HG03378 (cell line): ENCODE results near the gene KIAA0513.

Experiments used
- ATAC-seq: cut with Tn5 transposase; IDR thresholded peaks from one replicate; pipeline ENCODE4 v1.9.1; 2021; ENCODE audit warnings: mild to moderate bottlenecking, moderate library complexity; ENCODE audit not compliant: unreplicated experiment

Gene KIAA0513

GRCh38 chr16:85027349-85027957 is at the start of gene KIAA0513:
Gene KIAA0513 (plus strand): TSS chr16:85027795. CDS start chr16:85067072, 39,277 bp downstream.
- ATAC-seq: peak; percentile 60

DNA sequence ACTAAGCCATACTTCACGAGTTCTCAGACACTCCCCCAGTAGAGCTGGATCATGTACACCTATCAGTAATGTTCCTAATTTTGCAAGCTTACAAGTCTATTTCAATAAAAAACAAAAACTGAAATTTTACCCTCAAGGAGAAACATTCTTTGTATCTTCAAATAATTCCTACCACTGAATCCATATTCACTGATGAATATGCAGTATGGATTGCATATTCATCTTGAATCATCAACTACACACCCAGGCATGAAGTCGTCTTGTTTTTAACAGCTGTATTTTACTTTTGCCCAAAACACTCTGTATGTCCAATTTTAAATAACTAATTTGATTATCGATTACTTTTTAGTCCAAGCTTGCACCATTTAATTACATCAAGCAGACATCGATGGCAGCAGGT is 48.1 kb upstream of the KIAA0513 start:
- ATAC-seq: no peak

GRCh38 chr16:84982434-84982833 is 45.2 kb upstream of the KIAA0513 start:
- ATAC-seq: no peak

DNA sequence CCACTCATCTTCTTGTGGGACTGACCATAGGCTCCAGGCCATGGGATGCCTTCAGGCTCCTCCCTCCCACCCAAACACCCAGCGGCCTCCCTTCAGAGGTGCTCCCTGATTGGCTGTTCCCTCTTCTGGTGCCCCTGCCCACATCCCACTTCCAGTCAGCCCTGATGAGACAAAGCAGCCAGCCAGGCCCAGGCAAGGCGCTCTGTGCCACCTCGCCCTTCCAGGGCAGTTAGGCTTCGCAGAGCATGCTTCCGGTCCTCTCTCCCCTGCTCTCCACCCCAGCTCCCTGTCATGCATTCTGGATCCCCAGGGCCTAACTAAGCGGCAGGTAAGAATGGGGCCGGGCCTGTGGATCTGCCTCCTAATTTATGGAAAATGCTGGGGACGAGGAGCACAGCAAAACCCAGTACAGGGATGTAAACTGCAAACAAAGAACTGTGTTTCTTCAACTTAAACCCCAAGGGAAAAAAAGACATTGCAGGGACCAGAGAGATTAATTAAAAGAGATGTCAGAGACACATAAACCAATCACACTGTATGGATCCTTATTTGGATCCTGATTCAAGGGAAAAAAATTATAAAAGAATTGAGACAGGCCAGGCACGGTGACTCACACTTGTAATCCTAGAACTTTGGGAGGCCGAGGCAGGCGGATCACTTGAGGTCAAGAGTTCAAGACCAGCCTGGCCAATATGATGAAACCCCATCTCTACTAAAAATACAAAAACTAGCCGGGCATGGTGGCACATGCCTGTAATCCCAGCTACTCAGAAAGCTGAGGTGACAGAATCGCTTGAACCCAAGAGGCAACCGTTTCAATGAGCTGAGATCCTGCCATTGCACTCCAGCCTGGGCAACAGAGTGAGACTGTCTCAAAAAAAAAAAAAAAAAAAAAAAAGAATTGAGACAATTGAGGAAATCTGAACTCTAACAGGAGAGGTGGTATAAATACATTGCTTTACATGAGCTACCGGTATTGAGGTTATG is 42.2 kb upstream of the KIAA0513 start:
- no peak for ATAC-seq

DNA sequence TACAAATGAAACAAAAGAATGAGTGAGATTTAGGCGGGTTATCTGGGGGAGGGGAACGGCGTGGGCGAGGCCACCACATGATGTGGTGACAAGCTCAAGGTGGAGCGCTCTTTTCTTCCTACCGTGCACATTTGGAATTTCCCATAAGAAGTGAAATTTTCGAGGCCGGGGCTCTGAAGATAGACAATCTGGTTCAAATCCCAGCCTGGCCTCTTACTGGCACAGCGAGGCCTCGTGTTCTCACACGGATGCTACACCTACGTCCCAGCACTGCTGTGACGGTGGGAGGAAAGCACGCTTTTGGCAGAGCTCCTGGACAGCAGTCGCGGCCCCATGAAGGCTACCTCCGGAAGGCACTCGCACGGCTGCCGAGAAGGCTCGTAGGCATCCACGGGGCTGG is 41.5 kb upstream of the KIAA0513 start:
- ATAC-seq: no peak

DNA sequence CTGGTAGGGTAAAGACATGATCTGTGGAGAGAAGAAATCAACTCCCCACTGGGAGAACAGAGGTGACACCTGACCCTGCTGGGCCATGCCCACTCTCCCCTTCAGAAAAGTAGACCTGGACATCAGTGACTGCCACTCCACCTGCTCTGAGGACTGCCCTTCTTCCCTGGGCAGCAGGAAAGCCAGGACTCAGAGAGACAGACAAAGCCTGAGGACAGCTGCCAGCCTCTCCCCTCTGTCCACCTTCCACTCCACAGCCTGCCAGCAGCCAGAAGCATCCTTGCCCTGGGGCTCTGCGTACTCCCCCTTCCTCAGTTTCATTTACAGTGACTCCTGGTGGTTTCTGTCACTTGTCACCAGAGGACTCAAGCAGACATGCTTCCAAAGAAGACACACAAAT is 40.7 kb upstream of the KIAA0513 start:
- ATAC-seq: no peak

GRCh38 chr16:84988328-84989080 is 39.1 kb upstream of the KIAA0513 start:
- ATAC-seq: no peak

DNA sequence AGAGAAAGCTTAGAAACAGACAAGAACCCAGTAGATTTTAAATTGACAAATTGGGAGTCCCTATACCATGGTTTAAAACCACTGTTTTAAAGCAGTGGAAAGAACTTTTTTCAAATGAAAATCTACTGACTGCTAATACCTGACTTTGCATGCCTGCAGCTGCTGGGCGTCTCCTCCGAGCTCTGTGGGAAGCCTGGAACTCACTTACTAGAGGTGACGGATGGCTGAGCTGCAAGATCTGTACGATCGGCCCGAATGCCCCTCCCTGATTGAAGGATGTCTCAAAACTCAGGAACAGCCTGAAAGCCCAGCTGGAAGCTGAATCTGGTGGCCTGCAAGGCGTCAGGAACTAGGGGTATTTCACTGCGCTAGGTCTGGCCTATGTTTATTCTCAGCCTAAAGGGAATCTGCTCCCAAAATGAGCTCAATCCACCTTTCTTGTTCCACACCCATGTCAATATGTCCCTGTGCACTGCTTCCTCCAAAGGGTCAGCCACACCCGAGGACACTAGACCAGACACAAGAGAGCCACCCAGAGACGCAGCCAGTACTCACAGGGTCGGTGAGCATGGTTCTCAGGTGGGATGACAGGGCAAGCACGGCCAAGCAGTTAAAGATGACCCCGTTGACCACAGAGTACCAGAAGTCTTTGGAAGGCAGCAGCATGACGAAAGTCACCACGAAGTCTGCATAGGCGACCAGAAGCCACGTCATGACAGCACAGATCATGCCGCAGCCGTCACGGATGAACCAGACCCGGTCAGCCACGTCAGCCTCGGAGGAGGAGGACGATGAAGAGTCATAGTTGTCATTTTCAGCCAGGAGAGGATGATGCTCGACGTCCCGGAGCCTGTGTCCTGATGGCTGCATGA is 37.6 kb upstream of the KIAA0513 start:
- no peak for ATAC-seq

GRCh38 chr16:84990782-84991181 is 36.8 kb upstream of the KIAA0513 start:
- no peak for ATAC-seq

- ATAC-seq: no peak
These were observed 34.9 kb upstream of the KIAA0513 start for GRCh38 chr16:84992717-84993075.

DNA sequence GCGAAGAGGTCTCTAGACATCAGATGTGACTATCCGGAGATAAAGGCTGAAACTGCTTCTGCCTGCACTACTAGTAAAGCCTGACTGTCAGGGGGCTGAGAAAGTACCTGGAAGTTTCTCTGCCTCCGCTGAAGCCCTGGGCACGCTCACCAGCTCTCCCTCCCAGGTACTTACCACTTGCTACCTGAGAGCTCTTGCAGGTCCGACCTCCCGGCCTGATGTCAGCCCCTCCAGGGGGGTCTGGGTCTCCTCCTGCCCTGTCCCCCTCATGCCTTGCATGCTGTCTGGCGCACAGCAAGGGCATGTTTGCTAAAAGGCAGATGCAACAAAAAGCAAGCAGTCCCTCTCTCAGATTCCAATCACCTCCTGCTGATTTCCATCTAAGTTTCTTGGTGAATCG is 33.7 kb upstream of the KIAA0513 start:
- no peak for ATAC-seq

- ATAC-seq: no peak
These were observed 31.9 kb upstream of the KIAA0513 start for GRCh38 chr16:84995663-84996062.

- ATAC-seq: no peak
These were observed 31.2 kb upstream of the KIAA0513 start for GRCh38 chr16:84996365-84996764.

DNA sequence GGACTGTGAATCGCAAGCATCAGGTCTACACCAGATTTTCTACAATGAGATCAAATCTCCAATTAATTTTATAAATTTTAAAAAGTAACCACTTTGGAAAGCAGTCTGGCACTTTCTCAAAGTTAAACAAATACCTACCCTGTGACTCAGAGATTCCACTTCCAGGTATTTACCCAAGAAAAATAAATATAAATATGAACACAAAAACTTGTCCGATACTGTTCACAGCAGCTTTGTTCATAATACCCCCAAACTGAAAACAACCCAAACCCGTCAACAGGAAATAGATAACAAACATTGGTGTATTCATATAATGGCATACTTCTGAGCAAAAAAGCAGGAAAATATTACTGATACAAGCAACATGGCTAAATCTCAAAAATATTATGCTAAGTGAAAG is 28.4 kb upstream of the KIAA0513 start:
- ATAC-seq: no peak

DNA sequence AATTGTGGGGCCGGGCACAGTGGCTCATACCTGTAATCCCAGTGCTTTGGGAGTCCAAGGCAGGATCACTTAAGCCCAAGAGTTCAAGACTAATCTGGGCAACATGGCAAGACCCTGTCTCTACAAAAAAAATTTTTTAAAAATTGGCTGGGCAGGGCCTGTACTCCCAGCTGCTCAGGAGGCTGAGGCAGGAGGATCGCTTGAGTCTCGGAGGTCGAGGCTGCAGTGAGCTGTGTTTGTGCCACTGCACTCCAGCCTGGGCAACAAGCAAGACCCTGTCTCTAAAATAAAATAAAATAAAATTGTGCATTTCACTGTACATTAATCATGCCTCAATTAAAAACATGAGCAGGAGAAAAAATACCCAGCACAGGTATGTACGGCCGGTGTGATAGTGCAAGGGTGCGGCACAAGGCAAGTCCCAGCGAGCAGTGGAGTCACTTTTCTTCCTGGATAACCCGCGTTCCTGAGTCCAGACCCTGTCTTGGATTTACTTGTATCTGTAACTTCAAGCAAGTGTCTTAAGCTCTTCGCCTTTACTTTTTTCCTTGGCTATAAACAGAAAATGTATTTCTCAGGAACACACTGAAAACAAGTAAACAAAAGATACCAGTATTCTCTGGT is 27.6 kb upstream of the KIAA0513 start:
- ATAC-seq: no peak

- ATAC-seq: no peak
These were observed 25.5 kb upstream of the KIAA0513 start for GRCh38 chr16:85002099-85002541.

DNA sequence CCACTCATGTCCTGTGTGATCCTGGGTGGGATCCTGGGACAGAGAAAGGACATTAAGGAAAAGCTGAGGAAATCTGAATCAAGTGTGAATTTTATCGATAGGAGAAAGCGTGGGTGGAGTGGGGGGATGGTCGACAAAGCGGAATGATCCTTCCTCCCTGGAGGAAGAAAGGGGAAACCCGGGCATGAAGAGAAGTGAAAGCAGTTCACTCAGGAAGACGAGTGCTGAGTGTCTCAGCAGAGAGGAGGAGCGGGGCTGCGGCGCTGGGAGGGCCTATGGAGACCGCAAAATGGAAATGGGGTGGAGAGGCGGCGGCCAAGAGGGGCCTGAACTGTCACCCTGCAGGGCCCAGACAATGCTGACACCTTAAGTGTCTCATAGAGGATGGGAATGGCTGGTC is 25.0 kb upstream of the KIAA0513 start:
- ATAC-seq: no peak

DNA sequence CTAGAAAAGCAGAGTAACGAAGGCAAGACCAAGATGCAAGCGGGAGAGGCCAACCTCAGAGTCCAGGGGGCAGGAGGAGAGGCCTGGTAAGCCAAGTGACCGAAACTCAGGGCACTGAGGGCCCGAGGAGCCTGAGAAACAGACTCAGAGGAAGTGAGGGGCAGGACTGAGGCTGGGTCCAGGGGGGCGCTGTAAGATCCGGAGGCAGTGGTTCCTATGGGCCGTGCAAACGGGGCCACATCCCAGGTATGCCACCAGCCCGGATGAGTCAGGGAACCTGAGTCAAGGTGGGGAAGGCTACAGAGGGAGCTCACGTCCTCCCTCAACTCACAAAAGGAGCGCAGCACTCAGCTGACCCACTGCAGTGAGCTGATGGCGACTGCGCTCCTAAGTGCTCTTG is 24.5 kb upstream of the KIAA0513 start:
- no peak for ATAC-seq

- ATAC-seq: no peak
These were observed 23.6 kb upstream of the KIAA0513 start for GRCh38 chr16:85003725-85004586.
